RWPE2 (cell line): ENCODE measurements around the gene TRIM52.
"Not testable (repeated sequence)": the region's sequence is repeated elsewhere in the genome, so short reads cannot be mapped to it uniquely, and the experiment has no call there.

Experiments used
- ATAC-seq: fragments of 200-7000 bp; cut with Tn5 transposase; 3 replicates; pipeline ENCODE4 v1.9.1; 2021; ENCODE audit warnings: low read depth
- DNase-seq: peaks from one replicate; pipeline ENCODE4 v3.0.0-alpha.2; 2020; ENCODE audit warnings: low spot score
- H3K27ac ChIP-seq: fragments of 450-650 bp; 2 replicates; pipeline ENCODE4 v1.5.1; 2017; ENCODE audit warnings: mild to moderate bottlenecking; ENCODE audit not compliant: poor library complexity, severe bottlenecking
- H3K27me3 ChIP-seq: fragments of 250-450 bp; sonication (Bioruptor Pico); 2 replicates; pipeline ENCODE4 v1.5.1; 2021; ENCODE audit warnings: mild to moderate bottlenecking, moderate library complexity; ENCODE audit not compliant: insufficient read depth, poor library complexity, severe bottlenecking
- H3K36me3 ChIP-seq: fragments of 250-450 bp; sonication (Bioruptor Pico); 2 replicates; pipeline ENCODE4 v1.5.1; 2020; ENCODE audit warnings: low read depth, mild to moderate bottlenecking, moderate library complexity
- H3K4me1 ChIP-seq: fragments of 250-450 bp; sonication (Bioruptor Pico); 2 replicates; pipeline ENCODE4 v1.5.1; 2021; ENCODE audit warnings: mild to moderate bottlenecking, moderate library complexity; ENCODE audit not compliant: insufficient read depth, poor library complexity, severe bottlenecking
- H3K4me3 ChIP-seq: fragments of 250-450 bp; sonication (Bioruptor Pico); 2 replicates; pipeline ENCODE4 v1.5.1; 2021; ENCODE audit warnings: mild to moderate bottlenecking, moderate library complexity; ENCODE audit not compliant: severe bottlenecking
- H3K9me3 ChIP-seq: fragments of 250-450 bp; sonication (Bioruptor Pico); 2 replicates; pipeline ENCODE4 v1.5.1; 2021; ENCODE audit warnings: mild to moderate bottlenecking, moderate library complexity; ENCODE audit not compliant: severe bottlenecking
- CTCF ChIP-seq: fragments of 450-650 bp; IDR thresholded peaks from one replicate; pipeline ENCODE4 v1.5.1; 2017; ENCODE audit warnings: mild to moderate bottlenecking, moderate library complexity; ENCODE audit not compliant: poor library complexity, severe bottlenecking

Gene TRIM52

GRCh38 chr5:181260720-181261319 lies at the start of gene TRIM52:
Gene TRIM52, minus strand, starts transcription at chr5:181261143. Its CDS starts 330 bp downstream, at chr5:181260813.
- no peak for TF ChIP-seq CTCF
- Histone ChIP-seq H3K27ac (peak within 1 kb of the TSS; percentile 72), H3K9me3 (no peaks in the 10 kb centered on the region), H3K4me3 (peak within 1 kb of the TSS; percentile 81), H3K27me3 (no peaks in the 10 kb centered on the region), H3K36me3 (peaks cover 31% of the 10 kb centered on the region), H3K4me1 (peaks cover 9% of the 10 kb centered on the region)
- peak; percentile 81 for ATAC-seq
- peak; percentile 95 for DNase-seq

- not testable (repeated sequence) for H3K36me3 ChIP-seq, H3K27ac ChIP-seq, H3K9me3 ChIP-seq, H3K4me3 ChIP-seq, ATAC-seq, H3K27me3 ChIP-seq, DNase-seq, H3K4me1 ChIP-seq
These were observed 26.4 kb upstream of the TRIM52 start for GRCh38 chr5:181287331-181287730.

GRCh38 chr5:181285962-181286705 lies 25.2 kb upstream of the TRIM52 start:
- not testable (repeated sequence) for ATAC-seq, DNase-seq, H3K27ac ChIP-seq, H3K36me3 ChIP-seq, H3K27me3 ChIP-seq, H3K4me1 ChIP-seq, H3K4me3 ChIP-seq, H3K9me3 ChIP-seq

GRCh38 chr5:181283841-181284755 lies 23.2 kb upstream of the TRIM52 start:
- not testable (repeated sequence) for ATAC-seq, H3K27me3 ChIP-seq, H3K4me1 ChIP-seq, H3K36me3 ChIP-seq, H3K4me3 ChIP-seq, H3K27ac ChIP-seq, H3K9me3 ChIP-seq, DNase-seq
- peak; percentile 12 for TF ChIP-seq CTCF

GRCh38 chr5:181283347-181283746 lies 22.4 kb upstream of the TRIM52 start:
- H3K9me3 ChIP-seq: no peaks in the 10 kb centered on the region
- H3K4me3 ChIP-seq: no peak overlapping the region
- no peak overlapping the region for H3K27ac ChIP-seq
- H3K36me3 ChIP-seq: no peaks in the 10 kb centered on the region
- H3K4me1 ChIP-seq: no peaks in the 10 kb centered on the region
- no peak for TF ChIP-seq CTCF
- DNase-seq (no peak), ATAC-seq (no peak)
- H3K27me3 ChIP-seq: no peaks in the 10 kb centered on the region
